GM12878 (cell line): ENCODE data around the gene PSG4. TPM values are rescaled to one million over a fixed set of nuclear protein-coding genes. Genes with fewer than 3 reads are reported as not detected.
"Not testable (repeated sequence)": the region's sequence is repeated elsewhere in the genome, so short reads cannot be mapped to it uniquely, and the experiment has no call there.

Source experiments
- ATAC-seq: fragments of 200-7000 bp; cut with Tn5 transposase; 3 replicates; pipeline ENCODE4 v1.9.1; 2020; ENCODE audit warnings: mild to moderate bottlenecking, moderate library complexity
- BruUV-seq: library from RNA; stranded (reverse); fragments of 400-500 nt; replicated peaks from 2 replicates; lab custom pipeline; 2021; lab: Mats Ljungman, UMichigan
- CTCF ChIA-PET: fragments of 300-600 bp; sonication (Branson Sonifier 250); formaldehyde crosslinking; extraction: SDS; loops from one replicate; lab custom pipeline; 2021; ENCODE audit warnings: inconsistent platforms; lab: Yijun Ruan, JAX
- POLR2A ChIA-PET: fragments of 350-600 bp; formaldehyde crosslinking; extraction: SDS; loops from one replicate; lab custom pipeline; 2021; ENCODE audit warnings: inconsistent platforms; lab: Charles Lee
- RAD21 ChIA-PET: fragments of 300-600 bp; sonication (Branson Sonifier 250); formaldehyde crosslinking; loops from one replicate; lab custom pipeline; 2023; ENCODE audit warnings: antibody characterized with exemption; ENCODE audit not compliant: unreplicated experiment; lab: Charles Lee
- SMC1A ChIA-PET: fragments of 300-600 bp; sonication (Branson Sonifier 250); formaldehyde crosslinking; loops from one replicate; lab custom pipeline; 2023; ENCODE audit not compliant: unreplicated experiment, uncharacterized antibody; lab: Charles Lee
- DNase-seq: peaks from one replicate; pipeline ENCODE4 v3.0.0-alpha.2; 2011; ENCODE audit warnings: low read depth, low spot score
- FAIRE-seq: peaks from 3 replicates; lab custom pipeline; 2011; peaks lifted over from hg19 to GRCh38; lab: Jason Lieb, UNC
- H2AFZ ChIP-seq: 2 replicates; pipeline ENCODE4 v1.6.0; 2011; ENCODE audit warnings: low read depth, low read length, control low read depth; ENCODE audit not compliant: control insufficient read depth
- H3K27ac ChIP-seq: 2 replicates; pipeline ENCODE4 v1.5.1; 2011; ENCODE audit warnings: control low read depth; ENCODE audit not compliant: control insufficient read depth, insufficient read depth
- H3K27me3 ChIP-seq, 2 experiments: replicated peaks in 1 of 2; 2 replicates each; pipeline versions ENCODE4 v1.6.0 to v1.6.1; 2011; ENCODE audit warnings: low read length in 1 of 2; ENCODE audit not compliant: control insufficient read depth in 2 of 2, insufficient read depth in 2 of 2
- H3K36me3 ChIP-seq, 2 experiments: 2 replicates each; pipeline ENCODE4 v1.5.1; 2011; ENCODE audit warnings: low read length in 1 of 2; ENCODE audit not compliant: control insufficient read depth in 2 of 2, insufficient read depth in 2 of 2
- H3K4me1 ChIP-seq: 2 replicates; pipeline ENCODE4 v1.6.1; 2011; ENCODE audit warnings: mild to moderate bottlenecking, low read length, moderate library complexity, mixed read lengths; ENCODE audit not compliant: control insufficient read depth, insufficient read depth
- H3K4me2 ChIP-seq: 2 replicates; pipeline ENCODE4 v1.6.0; 2011; ENCODE audit warnings: control low read depth; ENCODE audit not compliant: control insufficient read depth, insufficient read depth
- H3K4me3 ChIP-seq: fragments of 200-600 bp; sonication (generic); 2 replicates; pipeline ENCODE4 v1.5.1; 2016
- H3K79me2 ChIP-seq: 2 replicates; pipeline ENCODE4 v1.6.0; 2011; ENCODE audit warnings: low read length; ENCODE audit not compliant: control insufficient read depth, insufficient read depth
- H3K9ac ChIP-seq: 2 replicates; pipeline ENCODE4 v1.8.0; 2011; ENCODE audit warnings: low read length, control low read depth, mixed read lengths; ENCODE audit not compliant: control insufficient read depth, insufficient read depth
- H3K9me3 ChIP-seq: replicated peaks from 3 replicates; pipeline ENCODE4 v1.5.1; 2011; ENCODE audit warnings: mild to moderate bottlenecking, low read length; ENCODE audit not compliant: control insufficient read depth, insufficient read depth
- H4K20me1 ChIP-seq: 2 replicates; pipeline ENCODE4 v1.6.0; 2011; ENCODE audit not compliant: control insufficient read depth, insufficient read depth
- BMI1 ChIP-seq: fragments of 450-650 bp; IDR thresholded peaks from 2 replicates; pipeline ENCODE4 v1.6.1; 2016; ENCODE audit warnings: mild to moderate bottlenecking, moderate library complexity, borderline replicate concordance
- CREM ChIP-seq: IDR thresholded peaks from 2 replicates; pipeline ENCODE4 v1.6.1; 2014; ENCODE audit warnings: antibody characterized with exemption, low read depth
- CTCF ChIP-seq, 3 experiments: IDR thresholded peaks in 2 of 3; conservative IDR thresholded peaks in 1 of 3; 2 replicates each; pipeline ENCODE4 v1.5.1; 2011; ENCODE audit warnings: low read depth in 3 of 3, low read length in 3 of 3, mild to moderate bottlenecking in 3 of 3, control low read depth in 2 of 3, moderate library complexity in 2 of 3, inconsistent platforms in 1 of 3, mixed read lengths in 1 of 3; ENCODE audit not compliant: control insufficient read depth in 2 of 3, insufficient read depth in 1 of 3; ENCODE audit errors: extremely low read depth in 1 of 3
- HDAC2 ChIP-seq: fragments of 200-600 bp; sonication (generic); IDR thresholded peaks from 2 replicates; pipeline ENCODE4 v1.6.1; 2017
- WGBS: methylation state at CpG from one replicate; pipeline ENCODE4 v1.1.6; 2016; ENCODE audit warnings: low lambda C conversion rate; ENCODE audit not compliant: insufficient replicate concordance, insufficient coverage; ENCODE audit errors: missing lambda C conversion rate; 5-methylcytosine and 5-hydroxymethylcytosine counted together
- in situ Hi-C: fragments of 300-500 bp; cut with MboI; formaldehyde crosslinking; loops from 9 replicates; pipeline ENCODE4 v1.14.3; 2018; ENCODE audit warnings: mixed read lengths
- intact Hi-C: fragments of 100-400 bp; cut with micrococcal nuclease; formaldehyde crosslinking; loops from one replicate; pipeline ENCODE4 v1.14.2; 2022; ENCODE audit not compliant: unreplicated experiment
- polyA plus RNA-seq, 11 experiments: library from polyadenylated mRNA; depleted of rRNA in 4 of 11; unstranded in 6 of 11; stranded (reverse) in 5 of 11; fragments of >200 nt; fragmentation: Nextera tagmentation in 4 of 11; fragmentation: Illumina TruSeq in 1 of 11; extraction: Ambion mirVana in 4 of 11; extraction: Trizol in 1 of 11; gene quantifications; 1 replicate in 1 of 11; 2 replicates in 10 of 11; pipeline versions ENCODE4 v1.2.1 to v1.2.3, GENCODE V29; 2011 to 2016; ENCODE audit warnings: inconsistent platforms in 2 of 11, missing spikeins in 2 of 11, low read depth in 1 of 11
- total RNA-seq, 4 experiments: library from RNA; depleted of rRNA in 3 of 4; stranded (reverse); fragments of >200 nt in 3 of 4; fragmentation: Illumina TruSeq in 1 of 4; extraction: Trizol in 1 of 4; gene quantifications; 2 replicates each; pipeline versions ENCODE4 v1.2.1 to v1.2.3, GENCODE V29; 2013 to 2021

Gene PSG4
- total and polyA plus RNA-seq, 10 of the 15 experiments (the other 5 are each of a cell fraction or from before 2014, with no cell fraction given): not detected

GRCh38 chr19:43207991-43208390, 2.6 kb upstream of the PSG4 start (continued):
- TF ChIP-seq BMI1 (no peak), CREM (no peak), HDAC2 (no peak)

DNA sequence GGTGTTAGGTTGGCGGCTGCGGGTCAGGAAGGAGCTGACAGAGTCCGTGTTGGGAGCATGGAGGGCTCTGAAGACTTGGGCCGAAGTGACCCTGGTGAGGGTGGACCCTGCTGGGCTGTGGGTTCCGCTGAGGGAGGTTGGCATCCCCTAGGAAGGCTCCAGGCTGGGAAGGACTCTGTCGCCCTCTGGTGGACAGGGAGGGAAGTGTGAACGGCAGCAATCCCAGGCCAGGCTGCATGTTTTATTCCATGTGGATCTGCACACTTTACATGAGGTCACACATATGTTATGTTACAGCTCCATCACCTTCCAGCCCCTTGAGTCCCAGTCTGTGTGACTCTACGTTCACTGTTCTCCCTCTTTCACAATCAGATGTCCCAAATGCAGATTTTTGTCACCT, 1.7 kb upstream of the PSG4 start:
- DNase-seq, H3K36me3 ChIP-seq, intact Hi-C loops, CTCF ChIA-PET, H3K9me3 ChIP-seq, BruUV-seq, H2AFZ ChIP-seq, H3K4me1 ChIP-seq, H3K27me3 ChIP-seq, H3K4me3 ChIP-seq, H4K20me1 ChIP-seq, in situ Hi-C loops, POLR2A ChIA-PET, FAIRE-seq, H3K9ac ChIP-seq, H3K4me2 ChIP-seq, RAD21 ChIA-PET, ATAC-seq, SMC1A ChIA-PET, H3K27ac ChIP-seq, H3K79me2 ChIP-seq: not testable (repeated sequence)
- WGBS: 7% methylated on average over 7 of the region's 8 CpGs
- peak; percentile 9 to 26 (median 26); a peak in 2 of 6 replicates for TF ChIP-seq CTCF (IDR thresholded peaks at IDR 0.05 in 2 of 3, conservative IDR thresholded peaks at IDR 0.05 in 1 of 3; ENCODE audit: control insufficient read depth in 2 of 3, extremely low read depth in 1 of 3, insufficient read depth in 1 of 3, low read depth in 3 of 3, low read length in 3 of 3)

DNA sequence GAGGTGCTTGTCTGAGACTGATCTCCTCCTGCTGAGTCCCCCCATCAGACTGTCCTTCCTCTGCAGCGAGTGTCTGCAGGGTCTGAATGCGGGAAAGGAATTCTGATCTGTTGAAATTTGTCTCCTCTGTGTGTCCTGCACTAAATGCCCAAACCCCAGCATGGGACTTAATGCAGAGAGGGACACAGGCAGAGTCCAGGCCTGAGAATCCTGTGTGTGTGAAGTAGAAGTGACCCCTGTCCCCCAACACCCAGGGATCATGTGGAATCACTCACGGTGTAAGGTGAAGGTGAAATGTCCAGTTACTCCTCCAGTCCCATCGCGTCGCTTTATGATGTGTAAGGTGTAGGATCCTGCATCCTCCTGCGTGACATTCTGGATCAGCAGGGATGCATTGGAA, 1.8 kb downstream of the PSG4 start:
- H3K79me2 ChIP-seq, H2AFZ ChIP-seq, CTCF ChIA-PET, H3K9ac ChIP-seq, ATAC-seq, intact Hi-C loops, H3K9me3 ChIP-seq, H3K4me1 ChIP-seq, H3K4me3 ChIP-seq, POLR2A ChIA-PET, H3K27ac ChIP-seq, H4K20me1 ChIP-seq, BruUV-seq, in situ Hi-C loops, H3K36me3 ChIP-seq, FAIRE-seq, SMC1A ChIA-PET, H3K4me2 ChIP-seq, H3K27me3 ChIP-seq, RAD21 ChIA-PET, DNase-seq: not testable (repeated sequence)
- 27% methylated on average over 7 of the region's 7 CpGs for WGBS

DNA sequence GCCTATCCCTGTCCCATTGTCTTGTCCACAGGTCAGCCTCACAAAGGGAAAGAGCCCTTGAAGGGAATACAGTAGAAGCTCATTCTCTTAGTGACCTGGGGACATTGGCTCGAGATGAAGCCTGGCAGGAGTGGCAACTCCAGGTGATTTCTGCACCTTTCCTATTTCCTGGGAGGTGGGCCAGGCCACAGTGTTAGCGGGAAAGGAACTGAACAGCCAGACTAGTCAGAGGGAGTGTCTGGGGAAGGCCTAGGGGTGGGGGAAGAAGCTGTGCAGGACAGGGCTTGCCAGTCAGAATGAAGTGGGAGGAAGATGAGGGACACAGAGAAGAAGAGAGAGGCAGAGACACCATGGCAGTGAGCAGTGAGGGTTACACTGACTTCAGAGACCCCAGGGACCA, 3.5 kb downstream of the PSG4 start:
- BruUV-seq: not testable (repeated sequence)

More for the DNA sequence above, 3.5 kb downstream of the PSG4 start:
- RAD21 ChIA-PET, H3K9ac ChIP-seq, SMC1A ChIA-PET, FAIRE-seq, H3K27me3 ChIP-seq, H3K36me3 ChIP-seq, H3K79me2 ChIP-seq, H4K20me1 ChIP-seq, H3K4me1 ChIP-seq, H2AFZ ChIP-seq, ATAC-seq, intact Hi-C loops, POLR2A ChIA-PET, DNase-seq, H3K27ac ChIP-seq, H3K4me3 ChIP-seq, CTCF ChIA-PET, H3K4me2 ChIP-seq, in situ Hi-C loops, H3K9me3 ChIP-seq: not testable (repeated sequence)
- WGBS: 12% methylated on average over 2 of the region's 2 CpGs
